HEK293 (cell line): ENCODE results near the gene TRA2A.

Source experiments
- KLF16 ChIP-seq: fragments of 450-650 bp; formaldehyde crosslinking; IDR thresholded peaks from 2 replicates; pipeline ENCODE4 v1.5.1; 2017; ENCODE audit warnings: missing biosample characterization, missing genetic modification characterization
- OVOL3 ChIP-seq: fragments of 450-650 bp; formaldehyde crosslinking; IDR thresholded peaks from 2 replicates; pipeline ENCODE4 v1.5.1; 2016; ENCODE audit warnings: missing biosample characterization, missing genetic modification characterization
- SCRT1 ChIP-seq: fragments of 450-650 bp; formaldehyde crosslinking; IDR thresholded peaks from 2 replicates; pipeline ENCODE4 v1.5.1; 2016; ENCODE audit warnings: missing biosample characterization, missing genetic modification characterization, borderline replicate concordance
- SP2 ChIP-seq: fragments of 450-650 bp; formaldehyde crosslinking; IDR thresholded peaks from 2 replicates; pipeline ENCODE4 v1.5.1; 2016; ENCODE audit warnings: missing biosample characterization, missing genetic modification characterization
- YY1 ChIP-seq: fragments of 450-650 bp; formaldehyde crosslinking; IDR thresholded peaks from 2 replicates; pipeline ENCODE4 v1.5.1; 2018; ENCODE audit warnings: missing biosample characterization, missing genetic modification characterization
- ZBTB44 ChIP-seq: fragments of 450-650 bp; IDR thresholded peaks from 2 replicates; pipeline ENCODE4 v1.5.1; 2018; ENCODE audit warnings: missing biosample characterization, mild to moderate bottlenecking, missing genetic modification characterization
- ZBTB48 ChIP-seq: fragments of 450-650 bp; formaldehyde crosslinking; IDR thresholded peaks from 2 replicates; pipeline ENCODE4 v1.5.1; 2016; ENCODE audit warnings: missing biosample characterization, missing genetic modification characterization
- ZFP37 ChIP-seq: fragments of 450-650 bp; formaldehyde crosslinking; IDR thresholded peaks from 2 replicates; pipeline ENCODE4 v1.5.1; 2016; ENCODE audit warnings: missing biosample characterization, missing genetic modification characterization
- ZFP69B ChIP-seq: fragments of 450-650 bp; formaldehyde crosslinking; IDR thresholded peaks from 2 replicates; pipeline ENCODE4 v1.5.1; 2016; ENCODE audit warnings: missing biosample characterization, missing genetic modification characterization
- ZNF114 ChIP-seq: fragments of 450-650 bp; formaldehyde crosslinking; IDR thresholded peaks from 2 replicates; pipeline ENCODE4 v1.5.0; 2017; ENCODE audit warnings: missing biosample characterization, missing genetic modification characterization
- ZNF133 ChIP-seq: fragments of 450-650 bp; formaldehyde crosslinking; IDR thresholded peaks from 2 replicates; pipeline ENCODE4 v1.5.1; 2016; ENCODE audit warnings: missing biosample characterization, missing genetic modification characterization
- ZNF19 ChIP-seq: fragments of 450-650 bp; formaldehyde crosslinking; IDR thresholded peaks from 2 replicates; pipeline ENCODE4; 2016; ENCODE audit warnings: missing biosample characterization, missing genetic modification characterization, low read depth
- ZNF223 ChIP-seq: fragments of 450-650 bp; formaldehyde crosslinking; IDR thresholded peaks from 2 replicates; pipeline ENCODE4 v1.5.1; 2016; ENCODE audit warnings: missing biosample characterization, missing genetic modification characterization
- ZNF23 ChIP-seq: fragments of 450-650 bp; formaldehyde crosslinking; IDR thresholded peaks from 2 replicates; pipeline ENCODE4 v1.5.1; 2016; ENCODE audit warnings: missing biosample characterization, missing genetic modification characterization, borderline replicate concordance
- ZNF311 ChIP-seq: fragments of 450-650 bp; formaldehyde crosslinking; IDR thresholded peaks from 2 replicates; pipeline ENCODE4 v1.5.1; 2017; ENCODE audit warnings: missing biosample characterization, missing genetic modification characterization, borderline replicate concordance
- ZNF416 ChIP-seq: fragments of 450-650 bp; formaldehyde crosslinking; IDR thresholded peaks from 2 replicates; pipeline ENCODE4 v1.5.1; 2016; ENCODE audit warnings: missing biosample characterization, missing genetic modification characterization
- ZNF473 ChIP-seq: fragments of 450-650 bp; formaldehyde crosslinking; IDR thresholded peaks from 2 replicates; pipeline ENCODE4 v1.5.1; 2017; ENCODE audit warnings: missing biosample characterization, missing genetic modification characterization
- ZNF510 ChIP-seq: fragments of 450-650 bp; formaldehyde crosslinking; IDR thresholded peaks from 2 replicates; pipeline ENCODE4 v1.5.1; 2018; ENCODE audit warnings: mild to moderate bottlenecking, missing genetic modification characterization, missing biosample characterization; ENCODE audit not compliant: insufficient replicate concordance
- ZNF513 ChIP-seq: fragments of 450-650 bp; IDR thresholded peaks from 2 replicates; pipeline ENCODE4 v1.5.1; 2018; ENCODE audit warnings: missing biosample characterization, missing genetic modification characterization
- ZNF521 ChIP-seq: fragments of 450-650 bp; formaldehyde crosslinking; IDR thresholded peaks from 2 replicates; pipeline ENCODE4 v1.5.1; 2017; ENCODE audit warnings: missing biosample characterization, mild to moderate bottlenecking, missing genetic modification characterization
- ZNF529 ChIP-seq: fragments of 450-650 bp; formaldehyde crosslinking; IDR thresholded peaks from 2 replicates; pipeline ENCODE4 v1.5.1; 2017; ENCODE audit warnings: missing genetic modification characterization, missing biosample characterization; ENCODE audit not compliant: insufficient replicate concordance
- ZNF544 ChIP-seq: fragments of 450-650 bp; formaldehyde crosslinking; IDR thresholded peaks from 2 replicates; pipeline ENCODE4 v1.5.0; 2017; ENCODE audit warnings: missing biosample characterization, missing genetic modification characterization
- ZNF560 ChIP-seq: fragments of 450-650 bp; formaldehyde crosslinking; IDR thresholded peaks from 2 replicates; pipeline ENCODE4 v1.5.1; 2017; ENCODE audit warnings: missing biosample characterization, missing genetic modification characterization, borderline replicate concordance
- ZNF561 ChIP-seq: fragments of 450-650 bp; IDR thresholded peaks from 2 replicates; pipeline ENCODE4 v1.5.1; 2018; ENCODE audit warnings: missing biosample characterization, missing genetic modification characterization, borderline replicate concordance
- ZNF596 ChIP-seq: fragments of 450-650 bp; IDR thresholded peaks from 2 replicates; pipeline ENCODE4 v1.5.0; 2018; ENCODE audit warnings: missing biosample characterization, mild to moderate bottlenecking, missing genetic modification characterization, moderate library complexity
- ZNF621 ChIP-seq: fragments of 450-650 bp; formaldehyde crosslinking; IDR thresholded peaks from 2 replicates; pipeline ENCODE4 v1.5.1; 2017; ENCODE audit warnings: missing biosample characterization, missing genetic modification characterization
- ZNF624 ChIP-seq: fragments of 450-650 bp; formaldehyde crosslinking; IDR thresholded peaks from 2 replicates; pipeline ENCODE4 v1.5.1; 2017; ENCODE audit warnings: missing biosample characterization, missing genetic modification characterization
- ZNF626 ChIP-seq: fragments of 450-650 bp; sonication (Bioruptor Pico); formaldehyde crosslinking; IDR thresholded peaks from 2 replicates; pipeline ENCODE4 v1.5.1; 2018; ENCODE audit warnings: missing biosample characterization, missing genetic modification characterization, inconsistent platforms
- ZNF645 ChIP-seq: fragments of 450-650 bp; formaldehyde crosslinking; IDR thresholded peaks from 2 replicates; pipeline ENCODE4; 2016; ENCODE audit warnings: missing biosample characterization, missing genetic modification characterization
- ZNF670 ChIP-seq: fragments of 450-650 bp; formaldehyde crosslinking; IDR thresholded peaks from 2 replicates; pipeline ENCODE4 v1.5.1; 2016; ENCODE audit warnings: missing biosample characterization, missing genetic modification characterization, low read depth
- ZNF707 ChIP-seq: fragments of 450-650 bp; formaldehyde crosslinking; IDR thresholded peaks from 2 replicates; pipeline ENCODE4 v1.5.1; 2016; ENCODE audit warnings: missing biosample characterization, missing genetic modification characterization
- ZNF776 ChIP-seq: fragments of 450-650 bp; formaldehyde crosslinking; IDR thresholded peaks from 2 replicates; pipeline ENCODE4 v1.5.0; 2017; ENCODE audit warnings: missing biosample characterization, missing genetic modification characterization, borderline replicate concordance
- ZSCAN16 ChIP-seq: fragments of 450-650 bp; formaldehyde crosslinking; IDR thresholded peaks from 2 replicates; pipeline ENCODE4 v1.5.1; 2016; ENCODE audit warnings: missing biosample characterization, missing genetic modification characterization
- ZSCAN18 ChIP-seq: fragments of 450-650 bp; formaldehyde crosslinking; IDR thresholded peaks from 2 replicates; pipeline ENCODE4 v1.5.1; 2016; ENCODE audit warnings: missing biosample characterization, missing genetic modification characterization
- ZSCAN23 ChIP-seq: fragments of 450-650 bp; formaldehyde crosslinking; IDR thresholded peaks from 2 replicates; pipeline ENCODE4 v1.5.1; 2016; ENCODE audit warnings: missing biosample characterization, missing genetic modification characterization

Gene TRA2A

GRCh38 chr7:23467806-23468525, 63.8 kb downstream of the TRA2A start (continued):
- no peak for TF ChIP-seq ZNF223 (tag by site-specific recombination)
- 0 out of 2 replicates have a peak, but pooled peaks have one; percentile 55 for TF ChIP-seq ZFP37 (tag by site-specific recombination)
- TF ChIP-seq ZNF23 (tag by site-specific recombination) = no peak
- no peak for TF ChIP-seq ZNF510
- no peak for TF ChIP-seq ZSCAN23 (tag by site-specific recombination)
- TF ChIP-seq ZNF416 (tag by site-specific recombination) = no peak
- TF ChIP-seq ZNF560 = no peak
- no peak for TF ChIP-seq ZNF596
- no peak for TF ChIP-seq SCRT1 (tag by site-specific recombination)
- TF ChIP-seq ZNF529 (tag by site-specific recombination) = no peak
- TF ChIP-seq ZNF626 = no peak
- TF ChIP-seq ZNF670 (tag by site-specific recombination) = no peak
- TF ChIP-seq ZFP69B = no peak
- TF ChIP-seq ZSCAN16 (tag by site-specific recombination) = no peak
- no peak for TF ChIP-seq ZNF776
- TF ChIP-seq ZNF513 (tag by site-specific recombination) = no peak
- TF ChIP-seq KLF16 (tag by site-specific recombination) = no peak
- no peak for TF ChIP-seq ZNF561 (tag by site-specific recombination)
- no peak for TF ChIP-seq ZNF621 (tag by site-specific recombination)
- no peak for TF ChIP-seq ZNF133
- TF ChIP-seq ZNF473 (tag by site-specific recombination) = no peak
- TF ChIP-seq ZNF311 (tag by site-specific recombination) = no peak
- TF ChIP-seq YY1 (tag by site-specific recombination) = no peak
- TF ChIP-seq OVOL3 (tag by site-specific recombination) = no peak
- TF ChIP-seq SP2 = no peak
- no peak for TF ChIP-seq ZNF624
- TF ChIP-seq ZNF544 (tag by site-specific recombination) = no peak
- no peak for TF ChIP-seq ZNF521
- TF ChIP-seq ZNF114 (tag by site-specific recombination) = no peak
- no peak for TF ChIP-seq ZBTB48 (tag by site-specific recombination)
- no peak for TF ChIP-seq ZNF645 (tag by site-specific recombination)
- no peak for TF ChIP-seq ZNF19 (tag by site-specific recombination)
- no peak for TF ChIP-seq ZNF707 (tag by site-specific recombination)
- TF ChIP-seq ZSCAN18 (tag by site-specific recombination) = no peak
- TF ChIP-seq ZBTB44 (tag by site-specific recombination) = peak; percentile 16; the same call in 1 of the 2 replicates
